HG03159 (cell line): ENCODE data around the gene PEX14.
"Not testable (repeated sequence)": the region's sequence is repeated elsewhere in the genome, so short reads cannot be mapped to it uniquely, and the experiment has no call there.

ENCODE experiments used
- ATAC-seq: cut with Tn5 transposase; IDR thresholded peaks from one replicate; pipeline ENCODE4 v1.9.1; 2021; ENCODE audit warnings: mild to moderate bottlenecking, moderate library complexity; ENCODE audit not compliant: unreplicated experiment

Gene PEX14

GRCh38 chr1:10494418-10494753 is 19.6 kb downstream of the PEX14 start:
- ATAC-seq: no peak

DNA sequence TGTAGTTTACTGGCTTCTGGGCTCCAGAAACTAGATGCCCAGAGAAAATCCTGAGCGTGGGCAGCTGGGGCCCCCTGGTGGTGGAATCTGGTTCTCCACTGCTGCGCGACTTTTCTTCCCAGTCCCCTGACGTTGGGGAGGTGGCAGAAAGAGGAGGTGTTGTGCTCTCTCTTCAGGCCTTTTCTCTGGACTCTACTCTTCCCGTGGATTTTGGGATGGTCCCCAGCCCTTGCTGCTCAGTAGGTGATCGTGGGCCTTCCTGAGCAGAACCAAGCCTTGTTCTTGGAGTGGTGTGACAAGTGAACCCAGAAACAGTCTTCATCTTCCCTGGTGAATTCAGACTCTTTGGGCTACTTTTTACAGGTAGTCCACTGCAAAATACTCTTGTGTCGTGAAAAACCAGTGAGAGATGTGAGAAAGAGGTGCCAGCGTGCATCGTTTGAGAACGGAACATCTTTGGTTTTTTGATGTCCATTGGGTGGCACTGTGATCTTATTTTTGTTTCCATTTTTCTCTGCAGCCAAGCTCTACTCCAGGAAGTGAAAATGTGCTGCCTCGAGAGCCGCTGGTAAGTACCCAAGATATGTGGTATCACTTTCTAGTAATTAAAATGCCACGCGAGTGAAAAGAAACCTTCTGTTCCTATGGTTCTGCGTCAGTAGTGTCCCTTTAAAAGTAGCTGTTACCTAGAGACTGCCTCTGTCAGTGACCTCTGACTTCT is 20.2 kb downstream of the PEX14 start:
- ATAC-seq: peak; percentile 81

GRCh38 chr1:10495475-10495817 is 20.7 kb downstream of the PEX14 start:
- no peak for ATAC-seq

DNA sequence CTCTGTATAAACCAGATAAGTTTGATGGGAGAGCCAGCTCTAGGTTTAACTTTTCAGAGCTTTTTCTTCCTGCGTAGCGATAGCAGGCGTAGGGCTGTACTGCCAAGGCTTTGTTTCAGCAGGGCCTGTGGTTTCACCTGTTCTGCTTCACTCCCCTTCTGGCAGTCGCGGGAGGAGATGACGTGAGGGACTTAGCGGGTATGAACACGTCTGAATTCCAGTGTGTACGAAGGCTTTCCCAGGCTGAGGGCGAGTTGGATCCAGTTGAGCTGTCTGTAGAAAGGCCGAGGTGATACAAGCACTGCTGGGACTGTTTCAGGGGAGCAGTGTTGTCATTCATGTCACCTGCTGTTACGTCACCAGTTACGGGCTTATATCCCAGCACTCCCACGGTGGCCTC is 21.2 kb downstream of the PEX14 start:
- no peak for ATAC-seq

DNA sequence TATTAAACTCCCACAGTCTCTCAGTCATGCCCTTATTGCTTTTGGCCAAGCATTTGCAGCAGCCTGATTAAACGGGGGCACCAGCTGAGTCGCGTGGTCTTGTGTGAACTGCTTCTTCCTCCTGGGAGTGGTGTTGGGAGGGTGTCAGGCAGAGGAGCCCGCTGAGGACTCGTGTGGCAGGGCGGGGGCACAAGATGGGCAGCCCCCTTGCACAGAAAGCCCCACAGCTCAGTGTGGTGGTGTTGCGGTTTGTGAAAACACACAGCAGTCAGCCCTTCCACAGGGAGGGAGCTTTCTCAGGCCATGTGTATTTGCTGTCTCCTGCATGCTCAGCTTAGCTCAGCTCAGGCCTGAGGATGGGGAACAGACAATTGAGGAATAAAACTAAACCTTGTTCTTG is 22.4 kb downstream of the PEX14 start:
- ATAC-seq: no peak

- ATAC-seq: no peak
Measured at GRCh38 chr1:10498231-10498630, 23.5 kb downstream of the PEX14 start.

- no peak for ATAC-seq
Measured at GRCh38 chr1:10502206-10502605, 27.5 kb downstream of the PEX14 start.

DNA sequence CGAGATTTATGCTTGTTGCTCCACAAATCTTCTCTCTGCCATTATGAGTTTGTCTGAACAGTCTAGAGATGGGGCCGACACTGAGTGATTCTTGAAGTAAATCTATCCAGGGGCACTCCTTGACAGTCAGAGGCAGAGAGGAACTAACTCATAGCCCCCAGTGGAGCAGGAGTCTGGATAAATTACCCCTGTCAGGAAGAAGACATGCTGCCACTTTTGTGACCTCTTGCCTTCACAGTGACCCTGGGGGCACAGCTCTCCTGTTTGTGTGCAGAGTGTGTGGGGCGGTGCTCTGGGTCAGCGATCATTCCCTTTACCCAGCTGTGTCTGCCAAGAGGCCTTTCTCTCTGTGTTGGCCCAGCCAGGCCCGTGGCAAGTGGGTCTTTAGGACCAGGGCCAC is 29.5 kb downstream of the PEX14 start:
- no peak for ATAC-seq

DNA sequence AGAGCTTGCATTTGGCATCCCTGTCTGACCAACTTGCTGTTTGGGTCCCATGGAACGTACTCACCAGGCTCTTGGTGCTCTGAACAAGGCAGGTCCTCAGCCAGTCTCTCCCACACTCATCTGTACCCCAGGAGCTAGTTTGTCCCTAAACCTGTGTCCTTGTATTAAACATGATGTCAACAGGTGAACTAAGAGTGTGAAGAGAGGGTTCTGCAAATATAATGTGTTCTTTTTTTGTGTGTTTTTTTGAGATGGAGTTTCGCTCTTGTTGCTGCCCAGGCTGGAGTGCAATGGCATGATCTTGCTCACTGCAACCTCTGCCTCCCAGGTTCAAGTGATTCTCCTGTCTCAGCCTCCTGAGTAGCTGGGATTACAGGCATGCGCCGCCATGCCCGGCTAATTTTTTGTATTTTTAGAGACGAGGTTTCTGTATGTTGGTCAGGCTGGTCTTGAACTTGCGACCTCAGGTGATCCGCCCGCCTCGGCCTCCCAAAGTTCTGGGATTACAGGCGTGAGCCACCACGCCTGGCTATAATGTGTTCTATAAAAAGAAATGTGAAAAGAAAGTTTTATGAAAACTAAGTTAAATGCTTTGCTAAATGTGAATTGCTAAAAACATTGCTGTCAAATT is 31.4 kb downstream of the PEX14 start:
- ATAC-seq: not testable (repeated sequence)

DNA sequence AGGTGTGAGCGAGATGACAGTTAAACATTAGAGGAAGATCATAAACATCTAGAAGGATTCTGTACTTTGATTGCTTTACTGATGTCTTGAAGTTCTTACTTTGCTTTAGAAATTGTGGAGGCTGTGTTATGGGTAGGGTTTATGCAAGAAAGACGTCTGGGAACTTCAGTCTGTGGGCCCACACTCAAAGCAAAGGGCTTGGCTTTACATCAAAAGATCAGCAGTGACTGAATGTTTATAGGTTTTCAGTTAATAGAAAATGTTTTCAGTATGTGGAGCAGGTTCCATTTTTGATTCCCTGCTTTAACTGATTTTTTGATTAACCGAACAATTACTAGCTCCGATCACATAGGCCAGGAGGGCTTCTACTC is 31.9 kb downstream of the PEX14 start:
- ATAC-seq: no peak

DNA sequence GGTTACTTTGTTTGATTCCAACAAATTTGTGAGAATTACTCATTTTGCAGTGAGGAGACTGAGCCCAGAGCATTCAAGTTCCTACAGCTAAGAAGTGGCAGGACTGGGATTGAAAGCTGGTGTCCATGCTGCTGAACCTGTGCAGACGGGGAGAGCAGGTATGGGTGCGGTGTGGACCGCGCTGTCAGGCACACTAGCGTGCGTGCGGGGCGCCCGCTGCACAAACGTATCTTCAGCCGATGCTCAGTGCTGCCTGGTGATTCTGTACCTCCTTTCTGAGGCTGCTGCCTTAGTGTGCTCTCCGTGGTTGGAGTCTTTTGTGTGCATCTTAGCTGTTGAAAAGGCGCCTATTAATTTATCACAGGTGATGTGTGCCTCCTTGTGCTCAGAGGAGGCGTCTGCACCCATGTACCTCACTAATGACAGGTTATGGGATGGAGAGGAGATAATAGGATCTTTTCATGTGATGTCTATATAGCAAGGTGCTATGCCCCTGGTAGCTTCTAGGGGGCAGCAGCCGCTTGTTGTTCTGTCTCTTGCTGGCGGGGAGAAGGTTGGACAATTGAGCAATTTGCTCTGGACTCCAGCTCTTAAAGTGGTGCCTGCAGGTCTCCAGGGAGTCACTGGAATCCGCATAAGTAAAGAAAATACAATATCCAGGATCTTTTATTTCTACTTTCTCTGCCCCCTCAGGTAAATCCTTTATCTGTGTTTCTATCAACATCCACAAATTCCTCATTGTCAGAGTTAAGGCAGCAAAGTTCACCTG is 32.5 kb downstream of the PEX14 start:
- no peak for ATAC-seq

GRCh38 chr1:10508511-10508951 is 33.8 kb downstream of the PEX14 start:
- no peak for ATAC-seq

DNA sequence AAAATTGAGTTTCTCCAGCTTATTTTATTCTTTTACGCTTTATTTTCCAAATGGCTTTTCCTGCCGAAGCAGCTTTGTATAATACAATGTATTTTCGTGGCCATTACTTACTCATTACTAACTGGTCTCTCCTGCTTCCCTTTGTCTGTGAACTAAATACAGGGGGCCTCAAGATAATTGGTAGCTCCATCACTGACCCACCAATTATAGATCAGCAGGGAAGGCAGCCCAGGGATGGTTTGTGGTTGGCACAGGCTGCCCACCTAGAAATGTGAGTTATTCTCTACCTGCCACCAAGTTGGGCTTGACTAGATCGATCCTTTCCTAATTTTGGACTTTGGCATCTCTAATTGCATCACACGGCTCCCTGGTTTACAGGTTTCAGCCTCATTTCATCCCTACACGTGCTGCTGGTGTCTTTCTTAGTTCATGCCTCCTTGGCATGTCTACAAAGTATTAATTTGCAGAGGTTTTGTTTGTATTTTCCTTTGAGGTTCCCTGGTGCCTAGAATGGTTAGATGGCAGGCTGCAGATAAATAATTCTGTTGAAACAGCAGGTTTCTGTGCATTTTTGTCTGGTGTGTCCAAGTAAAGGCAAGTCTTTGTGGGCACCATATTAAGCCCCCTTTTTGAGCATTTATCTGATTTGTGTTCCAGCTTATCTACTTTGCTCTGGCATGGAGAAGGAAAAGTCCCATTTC is 35.2 kb downstream of the PEX14 start:
- no peak for ATAC-seq

- peak; percentile 74 for ATAC-seq
Measured at GRCh38 chr1:10510520-10511493, 36.1 kb downstream of the PEX14 start.

- ATAC-seq: no peak
Measured at GRCh38 chr1:10511494-10511885, 36.7 kb downstream of the PEX14 start.

- ATAC-seq: no peak
Measured at GRCh38 chr1:10513199-10513598, 38.4 kb downstream of the PEX14 start.

DNA sequence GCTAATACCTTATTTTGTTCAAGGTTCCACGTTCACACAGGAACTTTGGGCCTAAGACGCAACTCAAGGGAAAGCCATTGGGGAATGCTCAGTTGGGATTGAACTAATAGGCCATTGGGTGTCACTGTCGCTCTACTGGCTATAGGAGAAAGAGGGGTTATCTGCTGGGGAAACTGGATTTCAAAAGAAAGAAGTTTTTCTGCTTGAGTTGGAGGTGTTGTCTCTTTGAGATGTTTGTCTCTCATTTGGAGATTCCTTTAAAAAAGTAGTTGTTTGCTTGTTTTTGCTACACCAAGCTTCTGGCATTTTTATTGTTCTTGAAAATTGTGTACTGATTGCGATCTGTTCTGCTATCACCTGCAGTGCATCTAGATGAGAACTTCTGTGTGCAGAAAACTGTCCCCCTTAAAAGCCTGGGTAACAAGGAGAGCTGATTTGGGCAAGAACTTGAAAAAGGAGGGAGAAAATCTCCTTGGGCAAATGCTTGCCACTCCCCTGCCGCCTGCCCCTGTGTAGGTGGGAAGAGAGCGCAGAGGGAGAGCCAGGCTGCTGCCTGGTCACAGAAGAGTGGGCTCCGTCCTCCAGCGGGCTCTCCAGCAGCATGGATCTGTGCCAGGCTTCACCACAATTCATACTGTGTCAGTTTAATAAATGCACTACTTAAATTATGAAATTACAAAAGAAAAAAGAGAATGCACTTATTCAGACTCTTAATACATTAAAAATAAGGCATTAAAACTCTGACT is 39.9 kb downstream of the PEX14 start:
- ATAC-seq: no peak

DNA sequence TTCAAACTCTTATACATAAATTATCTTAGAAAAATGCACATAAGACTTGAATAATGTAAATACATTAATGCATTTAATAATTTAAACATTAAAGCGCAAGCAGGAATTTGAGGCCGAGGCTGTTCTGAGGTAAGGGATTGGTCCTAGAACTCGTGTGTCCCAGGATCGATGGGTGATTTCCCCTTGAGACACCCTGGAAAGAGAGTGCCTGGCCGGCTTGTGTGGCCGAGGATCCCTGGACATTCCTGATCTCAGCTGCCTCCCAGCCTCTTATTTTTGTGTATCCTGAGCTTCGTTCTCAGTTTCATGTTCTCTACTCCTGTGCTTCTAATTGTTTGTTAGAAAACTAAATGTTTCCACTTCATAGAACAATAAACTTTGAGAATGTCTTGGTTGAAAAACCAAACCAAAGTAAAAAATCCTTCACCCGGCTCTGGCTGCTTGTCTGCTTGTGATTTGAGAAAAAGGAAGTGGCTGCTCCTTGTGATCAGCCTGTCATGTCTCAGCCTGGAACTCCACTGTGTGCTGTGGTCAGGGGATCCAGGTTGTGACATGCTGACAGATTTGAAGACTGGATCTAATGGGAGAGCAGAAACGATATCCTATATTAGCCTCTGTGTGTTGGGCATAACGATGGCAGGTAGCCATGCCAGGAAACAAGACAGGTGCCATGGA is 40.7 kb downstream of the PEX14 start:
- no peak for ATAC-seq
